Panc1 (cell line): ENCODE data around the gene RBMS3.

Experiments
- CTCF ChIP-seq: fragments of 450-650 bp; IDR thresholded peaks from 2 replicates; pipeline ENCODE4 v1.5.1; 2017; ENCODE audit warnings: mild to moderate bottlenecking
- SIN3A ChIP-seq: IDR thresholded peaks from 2 replicates; pipeline ENCODE4 v1.6.1; 2012; ENCODE audit warnings: low read depth, mild to moderate bottlenecking, low read length, moderate library complexity, borderline replicate concordance; ENCODE audit not compliant: insufficient read depth
- TCF7L2 ChIP-seq: IDR thresholded peaks from 2 replicates; pipeline ENCODE4 v1.6.1; 2011; ENCODE audit warnings: mild to moderate bottlenecking, low read depth, low read length, inconsistent platforms

GRCh38 chr3:29349049-29349448 lies 68.2 kb downstream of the RBMS3 start:
- no peak for TF ChIP-seq CTCF
- no peak for TF ChIP-seq TCF7L2
- no peak for TF ChIP-seq SIN3A
